Measurements from ENCODE around the gene ZG16B. TPM values are rescaled to one million over a fixed set of nuclear protein-coding genes. Genes with fewer than 3 reads are reported as not detected.

Gene ZG16B
- total RNA-seq, 1 experiment from 2014 or later, result not detected

DNA sequence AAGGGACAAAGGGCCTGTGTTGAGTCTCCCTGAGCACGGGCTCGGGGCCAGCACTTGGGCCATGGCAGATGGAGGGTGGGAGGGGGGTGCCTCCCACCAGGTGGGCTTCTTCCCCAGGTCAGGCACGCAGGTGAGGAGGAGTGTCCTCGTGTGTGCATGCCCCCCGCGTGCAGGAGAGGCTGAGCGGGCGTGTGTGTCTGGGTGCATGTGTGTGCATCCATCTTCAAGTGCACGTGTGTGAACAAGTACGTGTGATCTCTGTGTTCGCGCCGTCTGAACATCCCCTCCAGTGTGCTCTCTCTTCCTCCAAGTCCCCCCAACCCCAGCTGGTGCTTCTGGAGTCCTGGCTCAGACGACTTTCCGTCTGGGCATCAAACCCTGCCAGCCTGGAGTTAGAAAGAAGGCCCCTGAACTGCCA is 2.7 kb upstream of the ZG16B start:
- Mint-ChIP-seq H3K27ac (no peak overlapping the region), H3K4me1 (no peaks in the 10 kb centered on the region), H3K27me3 (ENCODE audit: low read depth) (no peaks in the 10 kb centered on the region), H3K4me3 (no peak overlapping the region), H3K36me3 (ENCODE audit: insufficient read depth in 1 of 3, low read depth in 3 of 3) (no peaks in the 10 kb centered on the region; a peak in 1 of 7 replicates), H3K9me3 (no peaks in the 10 kb centered on the region)
- Histone ChIP-seq H3K14ac (ENCODE audit: insufficient read depth, low read length) (no peak overlapping the region), H3K79me1 (ENCODE audit: insufficient read depth, low read depth, low read length, poor library complexity, severe bottlenecking) (no peaks in the 10 kb centered on the region), H3K23ac (ENCODE audit: insufficient read length, low read depth, low read length) (no peak overlapping the region), H3K4me2 (ENCODE audit: insufficient read depth, insufficient read length, low read length) (no peak overlapping the region), H2BK120ac (ENCODE audit: low read depth, low read length, poor library complexity, severe bottlenecking) (no peak overlapping the region), H3K23me2 (ENCODE audit: insufficient read length, low read depth, low read length, poor library complexity, severe bottlenecking) (no peaks in the 10 kb centered on the region), H3K27ac (ENCODE audit: insufficient read length, low read depth, low read length) (no peak overlapping the region), H3K79me2 (ENCODE audit: insufficient read depth, low read length) (no peaks in the 10 kb centered on the region), H2AFZ (ENCODE audit: low read length) (no peak overlapping the region), H4K91ac (ENCODE audit: insufficient read length, low read depth, low read length) (no peak overlapping the region), H3K4me1 (ENCODE audit: insufficient read depth, low read length) (no peaks in the 10 kb centered on the region), H2BK15ac (ENCODE audit: low read depth, low read length) (no peak overlapping the region), H3K56ac (ENCODE audit: insufficient read length, low read depth, low read length) (no peak overlapping the region), H2BK12ac (ENCODE audit: insufficient read length, low read depth, low read length) (no peak overlapping the region), H4K20me1 (ENCODE audit: control insufficient read depth, insufficient read depth, insufficient read length) (no peaks in the 10 kb centered on the region), H4K8ac (replicated peaks; ENCODE audit: insufficient read length, low read depth, low read length) (no peak overlapping the region), H3K27me3 (ENCODE audit: insufficient read depth, low read length) (no peaks in the 10 kb centered on the region), H3K9me3 (ENCODE audit: control insufficient read depth, low read depth, low read length) (no peaks in the 10 kb centered on the region), H3K4ac (ENCODE audit: low read depth, low read length) (no peak overlapping the region), H3K9ac (ENCODE audit: extremely low read depth, insufficient read length, low read length) (no peak overlapping the region), H2BK5ac (ENCODE audit: insufficient read length, low read length) (no peak overlapping the region), H4K5ac (ENCODE audit: insufficient read length, low read depth, low read length) (no peak overlapping the region), H3K18ac (ENCODE audit: insufficient read length, low read depth, low read length) (no peak overlapping the region), H2AK5ac (ENCODE audit: insufficient read length, low read length) (no peak overlapping the region), H3T11ph (ENCODE audit: low read length) (no peak overlapping the region), H2BK20ac (ENCODE audit: low read depth, low read length, poor library complexity, severe bottlenecking) (no peak overlapping the region)
- no CpG with 5 or more reads among the region's 15 CpGs for WGBS (ENCODE audit: extremely low coverage, insufficient read length, low lambda C conversion rate)
- TF ChIP-seq, protein P1, sequence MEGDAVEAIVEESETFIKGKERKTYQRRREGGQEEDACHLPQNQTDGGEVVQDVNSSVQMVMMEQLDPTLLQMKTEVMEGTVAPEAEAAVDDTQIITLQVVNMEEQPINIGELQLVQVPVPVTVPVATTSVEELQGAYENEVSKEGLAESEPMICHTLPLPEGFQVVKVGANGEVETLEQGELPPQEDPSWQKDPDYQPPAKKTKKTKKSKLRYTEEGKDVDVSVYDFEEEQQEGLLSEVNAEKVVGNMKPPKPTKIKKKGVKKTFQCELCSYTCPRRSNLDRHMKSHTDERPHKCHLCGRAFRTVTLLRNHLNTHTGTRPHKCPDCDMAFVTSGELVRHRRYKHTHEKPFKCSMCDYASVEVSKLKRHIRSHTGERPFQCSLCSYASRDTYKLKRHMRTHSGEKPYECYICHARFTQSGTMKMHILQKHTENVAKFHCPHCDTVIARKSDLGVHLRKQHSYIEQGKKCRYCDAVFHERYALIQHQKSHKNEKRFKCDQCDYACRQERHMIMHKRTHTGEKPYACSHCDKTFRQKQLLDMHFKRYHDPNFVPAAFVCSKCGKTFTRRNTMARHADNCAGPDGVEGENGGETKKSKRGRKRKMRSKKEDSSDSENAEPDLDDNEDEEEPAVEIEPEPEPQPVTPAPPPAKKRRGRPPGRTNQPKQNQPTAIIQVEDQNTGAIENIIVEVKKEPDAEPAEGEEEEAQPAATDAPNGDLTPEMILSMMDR (conservative IDR thresholded peaks at IDR 0.05), result no peak
- no peak for DNase-seq

All from H9 (cell line).